HG03039 (cell line): ENCODE data around the gene CSMD2.

Experiments used
- ATAC-seq: cut with Tn5 transposase; IDR thresholded peaks from one replicate; pipeline ENCODE4 v1.9.1; 2021; ENCODE audit warnings: mild to moderate bottlenecking, moderate library complexity; ENCODE audit not compliant: unreplicated experiment

The CSMD2 gene

DNA sequence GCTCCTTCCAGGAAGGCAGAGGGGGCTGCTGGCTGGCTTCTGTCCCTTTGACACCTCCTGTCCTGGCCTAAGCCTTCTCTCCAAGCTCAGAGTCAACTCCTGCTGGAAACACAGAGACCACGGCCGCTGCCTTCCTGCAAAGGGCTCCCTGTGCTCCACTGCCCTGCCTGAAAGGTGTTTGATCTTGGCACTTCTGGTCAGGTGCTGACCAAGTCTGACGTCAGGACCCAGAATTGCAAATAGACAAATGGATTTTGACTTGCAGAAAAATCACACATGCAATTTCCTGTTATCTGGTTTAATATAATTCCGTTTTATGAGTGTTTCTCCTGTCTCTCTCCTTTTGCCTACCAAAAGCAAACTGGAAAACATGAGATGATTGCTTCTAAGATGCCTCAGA is 387.7 kb downstream of the CSMD2 start:
- ATAC-seq: no peak

DNA sequence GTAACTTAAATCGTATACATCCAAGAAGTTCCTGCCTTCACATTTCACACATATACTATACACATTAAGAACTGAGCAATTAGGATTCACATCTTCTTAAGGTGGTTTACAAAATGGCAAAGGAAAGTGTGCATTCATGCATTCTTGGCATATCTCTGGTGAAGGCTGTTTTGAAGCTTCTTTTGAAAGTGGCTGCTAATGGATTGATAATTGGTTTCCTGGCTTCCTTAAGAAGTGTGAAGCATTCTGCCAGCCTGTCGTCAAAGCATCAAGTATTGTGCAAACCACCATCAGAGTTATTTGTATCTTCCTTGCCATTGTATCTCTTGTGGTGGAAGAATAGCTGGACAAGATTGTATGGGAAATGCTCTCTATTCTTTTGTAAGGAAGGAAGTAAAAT is 396.2 kb downstream of the CSMD2 start:
- ATAC-seq: no peak

DNA sequence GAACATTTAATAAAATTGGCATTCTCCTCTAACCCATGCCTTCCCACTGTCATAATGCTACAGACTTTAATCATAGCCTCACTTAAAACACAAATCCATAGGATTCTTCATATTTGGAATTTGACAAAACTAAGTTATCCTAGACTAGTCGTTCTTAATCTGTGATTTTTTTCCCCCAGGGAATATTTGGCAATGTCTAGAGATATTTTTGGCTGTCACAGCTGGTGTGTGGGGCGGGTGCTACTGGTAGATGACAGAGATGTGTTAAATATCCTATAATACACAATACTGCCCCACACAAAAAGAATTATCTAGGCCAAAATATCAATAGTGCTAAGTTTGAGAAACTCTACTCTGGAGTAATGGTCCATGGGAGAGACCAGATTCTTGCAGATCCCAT is 396.9 kb downstream of the CSMD2 start:
- ATAC-seq: no peak

DNA sequence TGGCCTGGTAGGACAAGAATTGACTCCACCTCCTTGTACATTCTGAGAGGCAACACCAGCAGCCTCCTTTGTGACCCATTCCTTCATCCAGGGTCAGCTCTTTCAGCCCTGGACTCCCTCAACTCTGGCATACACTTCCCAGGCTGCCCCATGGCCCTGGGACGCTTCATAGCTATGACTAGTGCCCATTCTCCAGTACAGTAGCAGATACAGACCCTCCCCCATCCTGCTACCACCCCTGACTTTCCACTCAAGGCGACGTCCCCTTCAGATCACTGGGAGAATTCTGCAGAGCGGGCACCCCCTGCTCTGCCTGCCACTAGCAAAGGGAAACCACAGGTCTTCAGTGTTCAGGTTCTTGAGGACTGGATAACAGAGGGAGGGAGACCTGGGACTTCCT is 400.9 kb downstream of the CSMD2 start:
- no peak for ATAC-seq

DNA sequence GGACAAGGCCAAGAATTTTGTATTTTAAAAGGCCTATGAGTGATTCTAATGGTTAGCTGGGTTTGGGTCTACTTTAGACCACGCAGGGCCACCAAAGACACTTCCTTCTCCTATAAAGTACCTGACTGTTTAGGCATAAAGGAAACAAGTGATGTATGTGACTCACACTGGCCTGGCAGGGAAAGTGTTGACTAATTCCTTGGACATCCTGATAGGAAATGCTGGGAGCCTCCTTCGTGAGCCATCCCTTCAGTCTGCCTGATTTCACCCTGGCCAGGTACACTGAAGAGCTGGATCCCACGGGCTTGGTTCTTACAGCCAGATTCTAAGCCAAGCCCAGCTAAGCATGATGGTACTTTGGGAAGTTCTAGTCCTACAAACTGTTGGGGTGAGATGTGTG is 401.6 kb downstream of the CSMD2 start:
- ATAC-seq: no peak

DNA sequence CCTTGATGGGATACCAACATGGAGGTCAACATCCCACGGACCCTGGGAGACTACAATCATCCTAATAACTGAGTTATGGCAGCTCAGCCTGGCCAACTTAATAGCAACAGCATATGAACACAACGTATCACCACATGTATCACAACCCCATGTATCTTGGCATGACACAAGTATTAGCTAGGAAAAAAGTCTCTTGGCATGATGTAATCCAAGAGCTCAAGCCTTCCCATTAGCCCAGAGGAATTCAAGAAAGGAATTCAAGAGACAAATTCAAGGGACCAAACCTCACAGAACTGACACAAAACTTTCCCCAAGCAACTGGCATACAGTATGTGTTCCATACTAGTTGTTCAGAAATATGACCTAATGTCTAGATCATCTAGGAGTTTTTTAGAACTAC is 402.1 kb downstream of the CSMD2 start:
- no peak for ATAC-seq

DNA sequence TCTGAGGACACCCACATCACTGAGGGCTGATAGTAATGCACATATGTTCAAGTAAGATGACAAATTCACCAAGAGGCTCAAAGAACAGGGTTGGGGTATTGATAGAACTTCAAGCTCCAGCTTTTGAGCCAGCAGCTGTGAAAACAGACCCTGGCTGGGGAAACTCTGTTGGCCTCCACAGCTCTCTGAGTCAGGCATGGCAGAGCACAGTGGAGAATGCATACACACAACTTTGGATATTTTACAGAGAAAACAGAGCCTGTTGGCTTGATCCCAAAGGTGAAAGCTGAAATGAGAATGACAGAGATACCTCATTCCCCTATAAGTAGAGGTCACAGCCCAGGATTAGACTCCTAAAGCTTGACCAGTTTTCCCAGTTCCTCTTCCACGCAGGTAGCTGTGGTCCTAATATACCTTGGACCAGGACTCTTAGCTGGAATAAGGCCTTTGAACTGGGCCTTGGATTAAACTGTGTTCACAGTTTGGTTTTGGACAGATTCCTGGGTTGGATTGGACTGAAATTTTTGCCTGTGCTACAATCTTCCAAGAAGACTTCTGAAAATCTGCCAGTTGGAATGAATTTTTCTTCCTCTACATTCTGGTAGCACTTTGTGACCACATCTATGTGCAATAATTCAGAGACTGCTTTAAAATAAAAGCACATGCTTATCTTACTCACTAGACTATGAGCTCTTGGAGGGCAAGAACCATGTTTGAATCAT is 402.8 kb downstream of the CSMD2 start:
- no peak for ATAC-seq

DNA sequence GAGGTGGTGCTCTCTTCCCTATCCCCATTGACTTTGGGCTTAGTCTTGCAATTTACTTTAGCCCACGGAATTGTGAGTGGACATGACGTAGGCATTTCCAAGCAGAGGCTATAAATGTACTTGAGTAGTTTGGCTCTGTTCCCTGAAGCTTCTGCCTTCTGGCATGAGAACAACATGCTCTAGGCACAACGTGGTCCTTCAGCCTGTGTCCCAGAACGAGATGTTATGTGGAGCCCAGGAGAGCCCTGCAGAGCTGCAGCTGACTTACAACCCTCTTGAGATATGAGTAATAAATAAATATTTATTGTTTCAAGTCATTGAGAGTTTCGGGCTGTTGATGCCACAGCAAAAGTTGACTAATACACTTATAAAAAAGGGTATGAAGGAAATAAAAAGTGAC is 406.3 kb downstream of the CSMD2 start:
- ATAC-seq: no peak

DNA sequence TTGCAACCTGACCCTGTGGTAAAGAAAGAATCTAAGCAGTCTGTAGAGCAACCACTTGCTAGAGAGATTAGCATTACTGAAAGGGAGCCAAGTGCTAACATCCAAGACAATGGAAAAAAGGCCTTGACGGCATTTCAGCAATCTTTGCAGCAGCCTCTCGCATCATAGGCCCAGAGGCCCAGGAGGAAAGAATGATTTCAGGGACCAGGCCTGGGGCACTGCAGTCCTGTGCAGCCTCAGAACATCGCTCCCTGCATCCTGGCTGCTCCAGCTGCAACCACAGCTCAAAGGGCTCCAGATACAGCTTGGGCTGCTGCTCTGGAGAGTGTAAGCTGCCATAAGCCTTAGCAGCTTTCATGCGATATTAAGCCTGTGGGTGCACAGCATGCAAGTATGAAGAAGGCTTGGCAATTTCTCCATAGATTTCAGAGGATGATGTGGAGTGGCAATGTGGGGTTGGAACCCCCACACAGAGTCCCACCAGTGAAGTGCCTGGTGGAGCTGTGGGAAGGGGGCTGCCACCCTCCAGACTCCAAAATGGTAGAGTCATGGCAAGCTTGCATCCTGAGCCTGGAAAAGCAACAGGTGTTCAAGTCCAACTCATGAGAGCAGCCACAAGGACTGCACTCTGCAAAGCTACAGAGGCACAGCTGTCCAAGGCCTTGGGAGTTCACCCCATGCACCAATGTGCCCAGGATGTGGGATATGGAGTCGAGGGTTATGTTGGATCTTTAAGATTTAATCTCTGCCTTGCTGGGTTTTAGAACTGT is 411.8 kb downstream of the CSMD2 start:
- no peak for ATAC-seq

DNA sequence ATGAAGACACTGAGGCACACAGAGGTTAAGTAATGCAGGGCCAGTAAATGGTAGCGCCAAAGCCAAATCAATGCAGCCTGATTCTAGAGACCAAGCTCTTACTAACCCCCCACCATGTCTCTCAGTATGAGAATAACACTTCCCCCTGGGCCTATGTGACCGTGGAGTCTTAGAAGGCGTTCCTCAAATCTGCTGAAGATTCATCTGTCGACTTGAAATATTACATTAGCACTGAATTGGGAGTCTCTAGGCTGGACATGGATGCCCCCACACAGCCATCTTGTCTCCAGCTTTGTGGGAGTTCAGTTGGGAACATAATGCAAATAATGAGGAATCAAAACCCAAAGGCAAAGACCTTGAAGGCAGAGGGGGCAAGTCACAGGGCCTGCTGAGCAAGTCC is 419.1 kb downstream of the CSMD2 start:
- ATAC-seq: no peak

DNA sequence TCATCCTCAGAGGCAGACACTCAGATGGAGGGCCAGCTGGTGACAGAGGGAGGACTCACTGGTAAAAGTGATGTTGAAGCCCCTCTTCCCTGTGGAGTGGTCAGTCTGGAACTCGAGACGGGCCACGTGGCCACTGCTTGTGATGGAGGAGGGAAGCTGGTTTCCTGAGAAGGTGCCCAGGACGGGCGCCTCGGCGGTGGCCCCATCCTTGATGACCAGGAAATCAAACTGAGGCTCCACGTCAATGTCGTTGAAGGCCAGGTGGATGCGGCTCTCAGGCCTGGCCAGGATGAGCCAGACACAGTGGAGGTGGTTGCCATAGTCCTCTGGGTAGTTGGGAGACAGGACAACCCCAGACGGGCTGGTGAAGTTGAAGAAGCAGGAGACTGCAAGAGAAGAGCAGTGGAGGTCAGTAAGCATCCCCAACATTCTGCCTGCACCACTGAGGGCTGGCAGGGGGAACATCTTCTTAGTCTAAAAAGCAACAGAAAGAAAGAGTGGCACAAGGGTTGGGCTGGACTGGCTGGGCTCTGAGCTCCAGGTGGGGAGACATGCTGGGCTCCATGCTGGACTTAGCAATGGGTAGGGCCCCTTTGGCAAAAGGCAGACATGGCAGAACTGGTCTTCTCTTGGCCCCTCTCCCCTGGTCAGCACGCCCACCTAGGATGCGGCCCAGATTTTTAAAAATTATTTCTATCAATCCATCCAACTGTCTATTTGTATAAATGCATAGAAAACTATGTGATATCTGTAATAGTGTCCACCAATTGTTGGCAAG is 421.6 kb downstream of the CSMD2 start:
- ATAC-seq: no peak

DNA sequence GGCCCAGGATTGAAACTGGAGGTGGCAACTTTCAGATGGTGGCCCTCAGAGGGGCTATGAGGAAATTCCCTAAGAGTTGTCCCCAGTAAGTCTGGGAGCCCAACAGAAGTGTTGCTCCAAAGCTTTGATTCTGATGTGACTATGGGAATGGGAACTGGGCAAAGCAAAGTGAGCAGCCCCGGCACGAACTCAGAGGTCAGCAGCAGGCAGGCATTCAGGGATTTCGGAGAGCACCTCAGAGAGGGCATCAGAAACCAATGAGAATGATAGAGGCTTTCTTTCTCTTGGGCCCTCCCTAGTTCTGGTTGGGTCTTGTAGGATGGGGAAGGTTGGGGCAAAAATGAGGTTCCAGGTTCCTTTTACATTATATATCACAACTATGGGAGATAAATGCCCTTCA is 422.4 kb downstream of the CSMD2 start:
- no peak for ATAC-seq

DNA sequence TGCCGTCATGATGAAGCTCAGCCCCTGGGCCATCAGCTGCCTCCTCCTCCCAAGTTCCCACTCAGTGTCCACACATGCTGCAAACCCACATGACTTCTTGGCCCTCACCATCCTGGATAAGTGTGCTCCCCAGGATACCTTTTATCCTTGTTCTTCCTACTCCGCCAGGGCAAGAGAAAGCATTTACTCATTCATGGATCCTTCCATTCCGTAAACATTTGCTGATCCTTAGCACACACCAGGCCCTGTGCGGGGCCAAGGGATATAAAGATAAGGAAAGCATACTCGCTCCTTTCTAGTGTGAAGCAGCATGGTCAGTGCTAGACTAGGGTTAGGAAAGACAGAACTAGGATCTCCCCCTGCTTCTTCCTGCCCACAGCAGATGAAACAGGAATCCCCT is 423.3 kb downstream of the CSMD2 start:
- ATAC-seq: no peak

DNA sequence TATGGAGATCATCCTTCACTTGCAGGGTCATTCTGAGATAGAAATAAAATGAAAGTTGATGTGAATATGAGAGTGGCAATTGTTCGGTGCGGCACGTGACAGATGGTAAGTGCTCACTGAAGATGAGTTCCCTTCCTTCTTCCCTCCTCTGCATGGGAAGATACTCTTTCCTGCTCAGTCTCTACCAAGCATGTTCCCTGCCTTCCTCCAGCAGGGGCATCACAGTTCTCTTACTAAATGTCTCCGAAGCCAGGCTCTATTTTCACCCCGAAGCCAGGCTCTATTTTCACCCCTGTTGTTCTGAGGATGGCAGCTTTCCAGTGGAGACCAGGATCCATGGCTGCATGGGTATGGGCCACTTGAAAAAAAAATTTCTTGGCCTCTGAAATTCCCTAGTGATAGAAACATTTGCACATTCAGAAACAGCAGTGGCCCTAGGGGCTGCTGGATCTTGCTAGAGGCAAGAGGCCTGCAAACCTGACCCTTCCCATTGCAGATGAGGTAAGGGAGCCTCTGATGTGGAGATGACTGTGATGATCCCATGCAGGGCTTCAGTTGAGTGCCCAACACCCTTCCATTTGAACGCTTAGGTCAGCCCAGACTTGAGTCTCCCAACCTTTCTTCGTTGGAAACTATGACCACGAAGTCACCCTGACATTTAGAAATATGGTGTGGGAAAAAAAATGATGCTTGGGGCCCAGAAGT is 424.8 kb downstream of the CSMD2 start:
- ATAC-seq: no peak

DNA sequence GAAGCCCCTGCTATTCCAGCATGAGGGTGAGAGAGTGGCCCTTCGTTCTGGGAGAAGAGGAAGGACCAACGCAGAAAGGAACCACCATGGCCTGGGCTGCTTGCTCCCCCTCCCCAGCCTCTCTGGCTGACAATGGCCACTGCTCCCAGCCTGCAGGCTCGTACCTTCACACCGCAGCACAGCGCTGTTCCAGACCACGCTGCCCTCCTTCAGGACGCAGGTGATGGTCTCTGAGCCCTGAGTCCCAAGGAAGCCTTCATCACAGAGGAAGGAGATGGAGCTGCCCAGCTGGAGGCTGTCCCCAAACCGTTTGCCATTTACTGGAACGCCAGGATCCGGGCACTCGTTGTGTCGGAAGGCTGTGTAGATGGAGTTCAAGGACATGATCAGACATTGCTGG is 426.1 kb downstream of the CSMD2 start:
- ATAC-seq: no peak

DNA sequence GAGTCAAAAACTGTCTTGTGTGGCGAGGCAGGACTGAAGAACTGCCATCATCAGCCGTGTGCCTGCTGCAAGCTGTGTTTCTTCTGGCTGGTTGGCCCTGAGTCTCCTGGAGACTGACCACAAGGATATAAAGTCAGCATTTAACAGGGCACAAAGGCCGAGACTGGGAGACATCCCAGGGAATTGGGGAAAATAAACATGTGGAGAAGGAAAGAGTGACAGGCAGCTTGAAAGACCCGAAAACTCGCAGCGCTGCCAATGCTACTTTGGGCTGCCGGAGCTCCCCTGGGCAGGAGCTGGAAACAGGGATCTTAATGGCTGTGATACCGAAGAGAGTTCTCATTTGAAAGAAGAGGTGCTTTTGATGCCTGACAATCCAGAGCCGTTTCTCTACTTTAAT is 426.5 kb downstream of the CSMD2 start:
- no peak for ATAC-seq

DNA sequence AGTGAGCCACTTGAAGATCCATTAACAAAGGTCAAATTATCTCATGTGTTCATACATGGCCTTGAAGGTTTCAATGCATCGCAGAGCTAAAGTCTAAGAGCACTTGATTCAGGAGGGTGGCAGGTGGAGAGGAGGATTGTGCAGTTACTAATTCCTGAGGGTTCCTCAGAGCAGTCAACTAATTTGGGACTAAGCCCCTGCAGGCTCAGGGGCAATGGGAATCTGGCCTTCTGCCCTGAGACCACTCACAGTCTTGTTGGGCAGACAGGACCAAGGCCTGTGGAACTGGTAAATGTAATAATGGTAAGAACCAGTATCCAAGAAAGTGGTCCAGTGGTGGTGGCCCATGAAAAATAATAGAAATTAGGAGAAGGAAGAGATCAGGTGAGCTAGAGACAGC is 428.5 kb downstream of the CSMD2 start:
- ATAC-seq: no peak

DNA sequence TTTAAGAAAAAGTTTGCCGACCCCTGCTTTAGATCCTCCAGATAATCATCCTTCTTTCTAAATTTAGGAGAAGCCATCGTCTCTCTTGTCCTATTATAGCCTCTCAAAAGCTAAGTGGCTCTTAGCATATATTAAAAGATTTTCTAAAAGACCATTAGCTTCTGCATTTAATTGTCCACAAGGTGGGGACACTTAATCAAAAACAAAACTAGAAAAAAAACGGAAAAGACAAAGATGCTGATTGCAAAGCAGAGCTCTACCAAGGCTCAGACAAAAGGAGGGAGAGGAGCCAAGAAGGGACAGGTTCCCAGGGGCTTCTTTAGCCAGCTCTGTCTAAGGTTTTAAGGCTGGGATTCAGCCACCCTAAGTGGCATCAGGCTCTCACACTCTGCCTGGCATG is 429.4 kb downstream of the CSMD2 start:
- no peak for ATAC-seq

DNA sequence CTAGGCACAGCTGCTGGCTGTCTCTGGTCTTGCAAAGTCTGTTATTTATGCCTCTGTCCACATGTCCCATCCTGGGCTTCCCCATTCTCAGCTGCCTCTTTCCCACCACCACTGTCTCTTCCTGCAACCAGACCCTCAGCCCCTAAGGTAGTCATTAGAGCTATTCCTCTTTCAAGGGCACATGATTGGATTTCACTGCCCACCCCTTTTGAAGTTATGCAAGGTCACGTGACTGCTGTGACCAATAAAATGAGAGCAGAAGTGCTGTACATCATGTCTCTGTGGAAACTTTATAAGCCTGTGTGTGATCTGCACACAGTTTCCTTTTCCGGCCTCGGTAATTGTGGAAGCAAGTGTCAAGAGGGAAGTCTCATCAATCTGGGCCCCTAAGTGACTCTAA is 437.7 kb downstream of the CSMD2 start:
- no peak for ATAC-seq

DNA sequence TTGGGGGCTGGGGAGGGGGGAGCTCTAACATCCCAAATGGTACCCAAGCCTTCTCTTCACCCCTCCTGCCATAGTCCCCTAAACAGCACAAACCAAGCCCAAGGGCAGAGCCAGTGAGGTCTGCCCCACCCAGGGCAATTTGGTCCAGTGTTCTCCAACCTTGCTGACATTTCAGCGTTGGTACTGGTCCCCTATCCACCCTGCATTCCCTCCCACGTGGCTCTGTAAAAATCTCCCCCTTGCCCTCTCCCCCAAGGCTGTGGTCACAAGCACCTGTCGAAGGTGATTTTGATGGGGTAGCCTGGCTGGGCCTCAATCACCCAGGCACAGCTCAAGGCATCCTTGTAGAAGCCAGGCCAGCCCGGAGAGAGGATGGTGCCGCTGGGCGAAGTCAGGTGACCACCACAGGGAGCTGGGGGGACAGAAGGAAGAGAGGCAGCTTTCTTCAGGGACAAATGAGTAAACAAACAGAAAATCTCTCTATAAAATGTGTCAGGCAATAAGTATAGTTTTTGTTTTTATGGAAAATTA is 438.7 kb downstream of the CSMD2 start:
- no peak for ATAC-seq

DNA sequence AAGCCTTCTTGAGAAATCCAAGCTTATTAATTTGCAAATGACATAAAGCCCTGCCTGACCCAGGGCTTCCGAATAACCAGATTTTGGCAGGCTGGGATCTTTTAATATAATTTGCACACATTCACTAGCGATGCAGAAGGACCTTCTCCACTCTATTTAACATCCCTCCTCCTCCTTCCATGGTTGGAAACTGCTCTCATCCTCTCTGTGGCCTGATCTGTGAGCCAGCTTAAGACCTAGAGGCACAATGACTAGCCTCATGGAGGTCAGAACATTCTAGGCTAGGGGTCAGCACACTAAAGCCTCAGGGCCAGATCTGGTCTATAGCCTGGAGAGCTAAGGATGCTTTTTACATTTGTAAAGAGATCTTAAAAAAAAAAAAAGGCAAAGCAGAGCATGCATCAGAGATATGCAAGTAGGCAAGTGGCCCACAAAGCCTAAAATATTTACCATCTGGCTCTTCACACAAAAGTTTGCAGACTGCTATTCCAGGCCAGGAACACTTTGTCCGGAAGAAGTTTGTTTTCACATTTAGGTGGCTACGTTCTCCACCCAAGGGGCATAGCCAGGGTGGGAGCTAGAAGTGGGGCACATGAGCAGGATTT is 439.4 kb downstream of the CSMD2 start:
- no peak for ATAC-seq
